ENCODE results near the gene DRG2. TPM values are rescaled to one million over a fixed set of nuclear protein-coding genes. Genes with fewer than 3 reads are reported as not detected.
A peak's percentile ranks its signal among the peaks of the same experiment; 100 is the strongest.

The DRG2 gene, protein sequence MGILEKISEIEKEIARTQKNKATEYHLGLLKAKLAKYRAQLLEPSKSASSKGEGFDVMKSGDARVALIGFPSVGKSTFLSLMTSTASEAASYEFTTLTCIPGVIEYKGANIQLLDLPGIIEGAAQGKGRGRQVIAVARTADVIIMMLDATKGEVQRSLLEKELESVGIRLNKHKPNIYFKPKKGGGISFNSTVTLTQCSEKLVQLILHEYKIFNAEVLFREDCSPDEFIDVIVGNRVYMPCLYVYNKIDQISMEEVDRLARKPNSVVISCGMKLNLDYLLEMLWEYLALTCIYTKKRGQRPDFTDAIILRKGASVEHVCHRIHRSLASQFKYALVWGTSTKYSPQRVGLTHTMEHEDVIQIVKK
- 67.5 and 69.2 TPM in 2 replicates for total RNA-seq

DNA sequence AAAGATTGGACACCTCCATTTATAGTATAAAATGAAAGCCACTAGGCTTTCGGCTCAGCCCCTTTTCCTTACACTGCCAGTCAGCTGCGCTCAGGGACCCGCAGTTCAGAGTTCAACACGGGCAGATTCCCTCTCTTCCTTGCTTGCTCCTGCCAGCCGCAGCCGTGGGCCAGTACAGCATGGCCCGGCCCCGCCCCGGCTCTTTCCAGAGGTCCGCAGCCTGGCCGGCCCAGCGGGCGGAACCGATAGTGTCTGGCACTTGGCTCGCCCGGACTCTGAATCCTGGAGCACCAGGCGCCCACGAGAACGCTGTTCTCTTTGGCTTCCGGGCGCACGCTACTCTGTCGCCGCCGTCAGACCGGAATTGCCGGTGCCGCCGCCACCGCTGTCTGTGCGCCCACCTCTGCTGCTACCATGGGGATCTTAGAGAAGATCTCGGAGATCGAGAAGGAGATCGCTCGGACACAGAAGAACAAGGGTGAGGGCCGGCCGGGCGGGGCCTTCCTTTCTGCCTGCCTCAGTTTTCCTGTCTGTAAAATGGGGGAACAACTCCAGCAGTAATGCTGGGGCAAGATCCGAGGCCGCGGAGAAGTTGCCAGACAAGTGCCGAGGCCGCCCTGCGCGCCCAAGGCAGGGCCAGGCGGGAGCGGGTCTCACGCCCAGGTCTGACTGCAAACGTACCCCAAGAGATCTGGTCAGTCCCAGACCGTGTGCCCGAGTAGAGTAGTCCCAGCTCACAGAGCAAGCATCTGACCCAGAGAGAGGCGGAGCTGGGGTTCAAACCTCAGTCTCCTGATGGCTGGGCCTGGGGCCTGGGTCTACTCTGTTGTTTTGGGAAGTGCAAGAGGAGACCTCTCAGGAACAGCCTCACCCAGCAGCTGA, at the start of gene DRG2:
Gene DRG2 (plus strand): TSS at position 339 of the 882 bp plus-strand sequence. CDS start 76 bp downstream, at position 415.
- Mint-ChIP-seq H3K36me3 (ENCODE audit: low read depth) (peaks cover 8% of the 10 kb centered on the region), H3K27me3 (ENCODE audit: insufficient read depth) (no peaks in the 10 kb centered on the region), H3K27ac (peak within 1 kb of the TSS; percentile 96), H3K4me1 (ENCODE audit: low read depth) (peaks cover 17% of the 10 kb centered on the region), H3K4me3 (peak within 1 kb of the TSS; percentile 95), H3K9me3 (no peaks in the 10 kb centered on the region)
- intact Hi-C loops (cut with micrococcal nuclease): loop anchor here (1.0 to 5.0 kb wide), 8 partner anchors 49 to 396 kb away; partner anchors contain the start of genes ALKBH5, ATPAF2, DRC3 and GID4
- peak; percentile 84 for DNase-seq (ENCODE audit: low spot score)

DNA sequence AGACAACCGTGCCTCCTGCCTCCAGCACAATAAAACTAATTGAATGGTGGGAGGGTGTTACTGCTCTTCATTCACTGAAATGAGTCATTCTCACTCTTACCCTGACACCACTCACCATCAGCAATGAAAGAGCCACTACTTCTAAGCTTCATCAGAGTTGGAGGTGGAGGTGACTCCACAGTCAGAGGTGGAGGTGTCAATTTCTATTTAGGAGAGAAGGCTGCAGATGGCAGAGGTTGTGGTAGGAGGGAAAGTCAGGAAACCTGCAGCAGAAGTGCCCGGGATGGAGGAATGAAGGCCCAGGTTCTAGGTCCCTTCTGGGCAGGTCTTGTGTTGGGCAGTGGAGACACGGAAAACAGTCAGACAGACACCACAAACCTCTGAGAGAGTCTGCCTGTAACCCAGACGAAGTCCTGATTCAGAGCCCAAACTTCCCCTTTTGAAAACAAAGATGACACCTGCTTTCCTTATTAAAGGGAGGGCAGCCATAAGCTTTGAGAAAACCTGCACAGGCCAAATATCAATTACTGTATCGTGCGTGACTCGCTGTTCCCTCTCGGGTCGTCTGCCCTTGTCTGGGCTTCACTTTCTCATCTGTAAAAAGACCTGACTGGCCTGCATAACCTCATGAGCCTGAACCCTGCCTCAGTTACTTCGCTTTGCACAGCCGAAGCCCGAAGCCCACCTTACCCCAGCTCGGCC, 49.4 kb upstream of the DRG2 start:
- Mint-ChIP-seq H3K36me3 (ENCODE audit: low read depth) (peaks cover 7% of the 10 kb centered on the region), H3K27ac (peak overlapping the region; percentile 99), H3K27me3 (ENCODE audit: insufficient read depth) (no peaks in the 10 kb centered on the region), H3K4me1 (ENCODE audit: low read depth) (peaks cover 49% of the 10 kb centered on the region), H3K4me3 (peak overlapping the region; percentile 100), H3K9me3 (no peaks in the 10 kb centered on the region)
- intact Hi-C loops (cut with micrococcal nuclease): loop anchor here (1.0 to 10.0 kb wide), 8 partner anchors 79 to 1501 kb away; partner anchors contain the start of genes LLGL1, PEMT, RASD1 and SREBF1
- DNase-seq (ENCODE audit: low spot score): peak; percentile 5

DNA sequence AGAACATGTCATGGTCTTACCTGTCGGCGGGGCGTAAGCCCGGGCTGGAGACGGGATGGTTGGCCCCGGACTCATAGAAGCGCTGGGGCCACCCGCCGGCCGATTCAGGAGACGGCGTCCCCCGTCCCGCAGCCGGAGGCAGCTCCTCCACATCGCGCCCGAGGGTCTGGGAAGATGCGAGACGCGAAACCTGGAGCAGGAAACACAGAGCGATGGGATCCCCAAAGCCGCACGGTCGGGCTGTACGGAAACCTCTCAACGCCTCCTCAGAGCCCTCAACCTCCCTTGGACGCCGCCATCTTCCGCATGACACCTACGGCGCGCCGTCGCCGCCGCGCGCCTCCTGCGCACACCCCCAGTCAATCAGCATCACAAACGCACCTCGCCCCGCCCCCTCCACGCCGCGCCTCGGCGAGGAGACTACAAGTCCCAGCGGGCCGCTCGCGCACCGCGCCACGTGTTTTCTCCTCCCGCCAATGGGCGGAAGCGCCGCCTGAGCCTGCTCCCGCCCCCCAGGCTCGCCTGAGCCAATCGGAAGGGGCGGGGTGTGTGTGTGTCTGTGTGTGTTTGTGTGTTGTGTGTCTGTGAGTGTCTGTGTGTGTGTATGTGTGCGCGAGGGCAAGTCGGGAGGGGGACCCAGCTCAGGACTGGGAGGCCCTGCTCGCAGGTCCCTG, 48.8 kb upstream of the DRG2 start, which contains the start of the genes ATPAF2 and GID4:
Gene ATPAF2 (minus strand): TSS at position 308 of the 674 bp plus-strand sequence. CDS start 155 bp downstream, at position 153.
Gene GID4 (plus strand): TSS at position 548 of the 674 bp plus-strand sequence. CDS start 57 bp downstream, at position 605.
- DNase-seq (ENCODE audit: low spot score): peak; percentile 100
- Mint-ChIP-seq H3K4me3 (peak within 1 kb of the TSS; percentile 100), H3K36me3 (ENCODE audit: low read depth) (peaks cover 7% of the 10 kb centered on the region), H3K27ac (peak within 1 kb of the TSS; percentile 99), H3K9me3 (no peaks in the 10 kb centered on the region), H3K27me3 (ENCODE audit: insufficient read depth) (no peaks in the 10 kb centered on the region), H3K4me1 (ENCODE audit: low read depth) (peaks cover 43% of the 10 kb centered on the region)
- intact Hi-C loops (cut with micrococcal nuclease): loop anchor here (1.0 to 10.0 kb wide), 13 partner anchors 49 to 1502 kb away; partner anchors contain the start of genes ALKBH5, DRC3, LLGL1 and PEMT

DNA sequence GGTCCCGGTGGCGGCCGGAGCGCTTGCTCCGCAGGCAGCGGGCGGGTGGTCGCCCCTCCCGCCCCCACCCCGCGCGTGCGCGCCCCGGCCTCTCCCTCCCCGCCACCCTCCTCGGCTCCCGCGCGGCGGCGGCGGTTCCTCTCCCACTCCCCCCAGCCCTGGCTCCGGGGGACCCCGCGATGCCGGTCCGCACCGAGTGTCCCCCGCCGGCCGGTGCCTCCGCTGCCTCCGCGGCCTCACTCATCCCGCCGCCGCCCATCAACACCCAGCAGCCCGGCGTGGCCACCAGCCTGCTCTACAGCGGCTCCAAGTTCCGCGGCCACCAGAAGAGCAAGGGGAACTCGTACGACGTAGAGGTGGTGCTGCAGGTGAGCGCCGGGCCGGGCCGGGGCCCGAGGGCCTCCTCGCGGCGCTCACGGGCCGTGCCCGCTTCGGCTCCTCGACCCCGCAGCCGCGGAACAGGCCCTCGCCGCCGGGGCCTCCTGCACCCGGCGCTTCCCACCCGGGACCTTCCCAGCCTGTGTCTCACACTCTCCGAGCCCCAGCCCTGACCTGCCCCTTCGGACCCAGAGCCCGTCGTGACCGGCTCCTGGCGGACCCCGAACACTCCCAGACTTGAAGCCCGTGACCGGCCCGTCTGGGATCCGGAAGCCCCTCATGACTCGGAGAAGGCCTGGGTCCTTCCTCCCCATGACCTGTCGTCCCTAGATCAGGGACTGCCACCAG, 48.0 kb upstream of the DRG2 start:
- H3K4me3 Mint-ChIP-seq: peak overlapping the region; percentile 100
- intact Hi-C loops (cut with micrococcal nuclease): loop anchor here (1.0 to 10.0 kb wide), 12 partner anchors 49 to 1502 kb away; partner anchors contain the start of genes ALKBH5, DRC3, LLGL1 and PEMT
- H3K27me3 Mint-ChIP-seq (ENCODE audit: insufficient read depth): no peaks in the 10 kb centered on the region
- peak overlapping the region; percentile 73 for H3K27ac Mint-ChIP-seq
- peaks cover 43% of the 10 kb centered on the region for H3K4me1 Mint-ChIP-seq (ENCODE audit: low read depth)
- H3K9me3 Mint-ChIP-seq: no peaks in the 10 kb centered on the region
- DNase-seq (ENCODE audit: low spot score): peak; percentile 6
- peaks cover 7% of the 10 kb centered on the region for H3K36me3 Mint-ChIP-seq (ENCODE audit: low read depth)

DNA sequence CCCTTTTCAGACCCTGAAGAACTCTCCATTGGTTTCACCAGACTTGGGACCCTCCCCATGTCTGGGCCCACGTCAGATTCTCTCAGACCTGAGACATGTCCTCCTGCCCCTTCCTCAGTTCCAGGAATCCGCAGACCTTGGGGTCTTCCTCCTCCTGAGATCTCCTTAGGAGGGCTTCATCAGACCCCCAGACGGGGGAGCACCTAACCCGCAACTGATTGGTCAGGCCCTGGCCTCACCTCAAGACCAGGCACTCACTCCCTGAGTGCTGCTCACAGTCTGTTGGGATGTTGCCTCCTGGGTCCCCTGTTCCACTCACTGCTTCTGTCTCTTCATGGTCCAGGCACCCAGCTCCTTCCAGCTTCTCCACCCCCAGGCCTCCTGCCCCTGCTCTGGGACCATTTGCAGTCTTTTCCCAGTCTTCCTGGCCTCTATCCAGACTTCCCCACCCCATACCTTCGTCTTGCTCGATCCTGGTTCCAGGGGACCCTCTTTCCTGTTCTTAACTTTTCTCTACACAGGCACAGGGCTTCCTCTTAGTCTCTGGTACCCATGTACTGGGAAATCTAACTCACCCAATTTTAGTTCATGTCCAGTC, 47.4 kb upstream of the DRG2 start:
- Mint-ChIP-seq H3K4me3 (peak overlapping the region; percentile 89), H3K27ac (peak overlapping the region; percentile 73), H3K4me1 (ENCODE audit: low read depth) (peaks cover 43% of the 10 kb centered on the region), H3K27me3 (ENCODE audit: insufficient read depth) (no peaks in the 10 kb centered on the region), H3K36me3 (ENCODE audit: low read depth) (peaks cover 10% of the 10 kb centered on the region), H3K9me3 (no peaks in the 10 kb centered on the region)
- no peak for DNase-seq (ENCODE audit: low spot score)
- intact Hi-C loops (cut with micrococcal nuclease): no loop called here

DNA sequence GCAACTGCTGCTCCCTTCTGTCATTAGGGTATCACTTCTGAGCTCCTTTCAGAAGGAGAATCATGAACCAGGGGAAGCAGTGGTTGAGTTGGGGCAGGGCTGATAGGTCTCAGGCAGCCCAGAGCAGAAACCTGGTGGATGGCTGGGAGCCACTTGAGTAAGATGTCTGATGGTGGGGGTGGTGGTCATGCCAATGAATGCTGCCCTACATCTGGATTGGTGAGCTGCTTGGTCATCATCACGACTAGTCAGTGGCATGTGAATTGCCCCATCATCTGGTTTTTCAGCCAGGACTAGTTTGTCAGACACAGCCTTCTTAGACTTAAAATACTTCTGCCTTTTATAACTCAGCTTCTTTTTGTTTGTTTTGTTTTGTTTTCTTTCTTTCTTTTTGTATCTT, 46.0 kb upstream of the DRG2 start:
- Mint-ChIP-seq H3K27ac (no peak overlapping the region), H3K4me3 (peak overlapping the region; percentile 89), H3K4me1 (ENCODE audit: low read depth) (peaks cover 43% of the 10 kb centered on the region), H3K27me3 (ENCODE audit: insufficient read depth) (no peaks in the 10 kb centered on the region), H3K36me3 (ENCODE audit: low read depth) (peaks cover 10% of the 10 kb centered on the region), H3K9me3 (no peaks in the 10 kb centered on the region)
- no peak for DNase-seq (ENCODE audit: low spot score)
- intact Hi-C loops (cut with micrococcal nuclease): no loop called here

DNA sequence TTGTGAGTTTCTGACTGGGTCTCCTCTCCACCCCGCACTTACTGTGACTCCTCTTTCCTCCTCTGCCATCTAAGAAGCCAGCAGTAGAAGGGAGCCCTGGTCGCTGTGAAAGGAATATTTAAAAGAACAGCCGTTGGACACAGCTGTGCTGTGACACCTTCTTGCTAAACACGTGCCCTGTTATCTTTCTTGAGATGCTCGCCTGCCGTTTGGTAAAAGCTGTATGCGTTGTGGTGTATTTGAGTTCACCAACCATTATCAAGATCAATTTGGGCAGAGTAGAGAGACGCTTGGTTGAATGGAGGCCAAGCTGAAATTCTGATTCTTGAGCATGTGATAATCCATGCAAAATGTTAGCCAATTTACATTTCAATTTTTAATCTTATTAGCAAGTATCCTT, 44.8 kb upstream of the DRG2 start:
- H3K27ac Mint-ChIP-seq: no peak overlapping the region
- H3K9me3 Mint-ChIP-seq: no peaks in the 10 kb centered on the region
- peaks cover 16% of the 10 kb centered on the region for H3K36me3 Mint-ChIP-seq (ENCODE audit: low read depth)
- H3K4me1 Mint-ChIP-seq (ENCODE audit: low read depth): peaks cover 32% of the 10 kb centered on the region
- no peak for DNase-seq (ENCODE audit: low spot score)
- H3K27me3 Mint-ChIP-seq (ENCODE audit: insufficient read depth): no peaks in the 10 kb centered on the region
- H3K4me3 Mint-ChIP-seq: no peak overlapping the region
- intact Hi-C loops (cut with micrococcal nuclease): no loop called here

DNA sequence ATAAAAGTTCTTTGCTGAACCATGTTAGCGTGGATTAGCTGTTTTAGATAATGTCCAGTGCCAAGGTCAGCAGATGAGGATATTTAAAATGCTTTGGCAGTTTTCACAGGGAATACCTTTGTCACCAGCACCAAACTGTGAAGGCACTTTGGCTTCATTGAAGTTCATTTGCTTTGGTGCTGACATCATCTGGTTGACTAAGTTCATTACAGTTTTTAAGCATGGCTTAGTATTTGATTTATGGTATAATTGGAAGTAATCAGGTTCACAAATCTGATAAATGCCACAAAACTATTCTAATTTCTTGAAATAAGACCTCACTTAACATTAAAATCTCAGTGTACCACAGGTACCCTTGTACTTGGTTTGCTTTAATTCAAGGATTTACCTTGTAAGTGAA, 44.3 kb upstream of the DRG2 start:
- Mint-ChIP-seq H3K4me3 (no peak overlapping the region), H3K4me1 (ENCODE audit: low read depth) (peaks cover 28% of the 10 kb centered on the region), H3K36me3 (ENCODE audit: low read depth) (peaks cover 16% of the 10 kb centered on the region), H3K27me3 (ENCODE audit: insufficient read depth) (no peaks in the 10 kb centered on the region), H3K9me3 (no peaks in the 10 kb centered on the region), H3K27ac (no peak overlapping the region)
- no peak for DNase-seq (ENCODE audit: low spot score)
- intact Hi-C loops (cut with micrococcal nuclease): no loop called here

DNA sequence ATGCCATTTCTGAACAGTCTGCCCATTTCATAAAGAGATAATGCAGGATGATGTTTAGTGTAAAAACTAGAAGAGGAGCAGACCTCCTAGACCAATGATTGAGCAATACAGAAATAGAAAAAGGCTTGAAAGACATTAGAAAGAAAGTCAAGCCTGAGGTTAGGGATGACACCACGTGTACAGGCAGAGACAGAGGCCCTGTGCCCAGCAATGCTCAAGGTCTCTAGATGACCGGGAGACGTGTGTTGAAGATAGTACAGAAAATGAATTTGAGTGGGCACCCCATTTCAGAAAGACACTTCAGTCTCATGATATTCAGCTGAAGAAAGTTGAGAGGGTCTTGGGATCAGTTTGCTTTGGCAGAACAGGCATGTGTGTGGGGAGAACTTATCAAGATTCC, 43.1 kb upstream of the DRG2 start:
- H3K27me3 Mint-ChIP-seq (ENCODE audit: insufficient read depth): no peaks in the 10 kb centered on the region
- H3K9me3 Mint-ChIP-seq: no peaks in the 10 kb centered on the region
- H3K27ac Mint-ChIP-seq: no peak overlapping the region
- intact Hi-C loops (cut with micrococcal nuclease): no loop called here
- H3K4me1 Mint-ChIP-seq (ENCODE audit: low read depth): peaks cover 23% of the 10 kb centered on the region
- peaks cover 17% of the 10 kb centered on the region for H3K36me3 Mint-ChIP-seq (ENCODE audit: low read depth)
- H3K4me3 Mint-ChIP-seq: no peak overlapping the region
- DNase-seq (ENCODE audit: low spot score): no peak

DNA sequence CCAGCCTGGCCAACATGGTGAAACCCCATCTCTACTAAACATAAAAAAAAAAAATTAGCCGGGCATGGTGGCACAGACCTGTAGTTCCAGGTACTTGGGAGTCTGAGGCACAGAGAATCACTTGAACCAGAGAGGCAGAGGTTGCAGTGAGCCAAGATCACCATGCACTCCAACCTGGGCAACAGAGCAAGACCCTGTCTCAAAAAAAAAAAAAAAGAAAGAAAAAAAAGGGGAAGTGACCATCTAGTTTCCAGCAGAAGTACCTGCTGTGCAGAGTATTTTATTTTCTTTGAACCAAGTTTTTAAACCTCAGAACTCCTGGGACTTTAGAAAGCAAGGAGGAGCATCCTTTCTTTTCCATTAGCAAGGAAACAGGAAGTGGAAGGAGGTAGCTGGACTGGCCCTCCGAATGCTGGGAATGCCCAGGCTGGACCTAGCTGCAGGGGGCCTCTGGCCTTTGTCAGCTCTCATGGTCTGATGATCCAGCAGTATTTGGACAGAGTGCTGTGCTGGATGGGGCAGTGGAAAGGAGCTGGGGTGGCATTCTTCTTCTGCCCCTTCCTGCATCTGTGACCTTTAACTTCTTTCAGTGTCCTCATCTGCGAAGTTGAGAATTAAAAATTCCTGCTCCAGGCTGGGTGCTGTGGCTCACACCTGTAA, 41.9 kb upstream of the DRG2 start:
- Mint-ChIP-seq H3K4me3 (no peak overlapping the region), H3K27me3 (ENCODE audit: insufficient read depth) (no peaks in the 10 kb centered on the region), H3K4me1 (ENCODE audit: low read depth) (peaks cover 15% of the 10 kb centered on the region), H3K9me3 (no peaks in the 10 kb centered on the region), H3K36me3 (ENCODE audit: low read depth) (peaks cover 14% of the 10 kb centered on the region), H3K27ac (no peak overlapping the region)
- intact Hi-C loops (cut with micrococcal nuclease): no loop called here
- no peak for DNase-seq (ENCODE audit: low spot score)

DNA sequence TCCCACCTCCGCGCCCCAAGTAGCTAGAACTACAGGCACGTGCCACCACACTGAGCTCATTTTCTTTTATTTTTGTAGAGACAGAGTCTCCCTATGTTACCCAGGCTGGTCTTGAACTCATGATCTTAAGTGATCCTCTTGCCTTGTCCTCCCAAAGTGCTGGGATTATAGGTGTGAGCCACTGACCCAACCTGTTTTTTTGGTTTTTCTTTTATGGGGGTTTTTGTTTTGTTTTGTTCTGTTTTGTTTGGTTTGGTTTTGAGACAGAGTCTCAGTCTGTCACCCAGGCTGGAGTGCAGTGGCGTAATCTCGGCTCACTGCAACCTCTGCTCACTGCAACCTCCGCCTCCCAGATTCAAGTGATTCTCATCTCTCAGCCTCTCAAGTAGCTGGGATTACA, 32.2 kb upstream of the DRG2 start:
- no peak for DNase-seq (ENCODE audit: low spot score)
- no peaks in the 10 kb centered on the region for H3K27me3 Mint-ChIP-seq (ENCODE audit: insufficient read depth)
- no peak overlapping the region for H3K4me3 Mint-ChIP-seq
- intact Hi-C loops (cut with micrococcal nuclease): no loop called here
- no peaks in the 10 kb centered on the region for H3K9me3 Mint-ChIP-seq
- peaks cover 23% of the 10 kb centered on the region for H3K36me3 Mint-ChIP-seq (ENCODE audit: low read depth)
- no peaks in the 10 kb centered on the region for H3K4me1 Mint-ChIP-seq (ENCODE audit: low read depth)
- H3K27ac Mint-ChIP-seq: no peak overlapping the region

All from activated T-helper 1 cell treated with anti-CD3 and anti-CD28 coated beads, Interleukin-12 subunit alpha, Interleukin-12 subunit beta, Interleukin-2, Interleukin-4 antibody, amounts not matched to agents 30 ng/mL and 10 ng/mL and 1 ng/mL, durations not matched to agents 14 hours and 24 hours and 36 hours (primary cell).